K562 (cell line): Measurements from ENCODE around the gene LMCD1. TPM values are rescaled to one million over a fixed set of nuclear protein-coding genes. Genes with fewer than 3 reads are reported as not detected.

ENCODE experiments used
- ATAC-seq: fragments of 200-7000 bp; cut with Tn5 transposase; 3 replicates; pipeline ENCODE4 v1.9.1; 2020; ENCODE audit warnings: moderate library complexity
- BruUV-seq: library from RNA; stranded (reverse); fragments of 400-500 nt; replicated peaks from 2 replicates; lab custom pipeline; 2021; lab: Mats Ljungman, UMichigan
- CTCF ChIA-PET: fragments of 300-600 bp; formaldehyde crosslinking; extraction: SDS; loops from one replicate; lab custom pipeline; 2021; ENCODE audit warnings: low intra/inter-chr PET ratio; lab: Yijun Ruan, JAX
- POLR2A ChIA-PET: fragments of 300-600, 350-650 bp; sonication (Branson Sonifier 250); formaldehyde crosslinking; extraction: SDS; loops from one replicate; lab custom pipeline; 2021; ENCODE audit warnings: antibody characterized with exemption, inconsistent platforms; lab: Yijun Ruan, JAX
- DNase-seq, 4 experiments: peaks; one replicate each; pipeline versions ENCODE4 v3.0.0 to v3.0.0-alpha.2; 2011 to 2018; ENCODE audit warnings: low spot score in 3 of 4, mixed read lengths in 3 of 4; ENCODE audit errors: extremely low read depth in 1 of 4
- FAIRE-seq: peaks from 2 replicates; lab custom pipeline; 2011; peaks lifted over from hg19 to GRCh38; lab: Jason Lieb, UNC
- H2AFZ ChIP-seq: 2 replicates; pipeline ENCODE4 v1.6.0; 2011; ENCODE audit warnings: low read depth, low read length, control low read depth, inconsistent platforms
- H3K27ac ChIP-seq: fragments of 200-600 bp; 3 replicates; pipeline ENCODE4 v1.8.0; 2011; ENCODE audit warnings: low read depth, mild to moderate bottlenecking, control low read depth, inconsistent platforms, low read length, moderate library complexity, mixed read lengths; ENCODE audit errors: extremely low read depth
- H3K27me3 ChIP-seq, 2 experiments: fragments of 300-600 bp in 1 of 2; 2 replicates in 1 of 2; 3 replicates in 1 of 2; pipeline versions ENCODE4 v1.6.0 to v1.8.0; 2011; ENCODE audit warnings: inconsistent platforms in 2 of 2, low read length in 2 of 2, mild to moderate bottlenecking in 1 of 2, mixed read lengths in 1 of 2, moderate library complexity in 1 of 2; ENCODE audit not compliant: control insufficient read depth in 2 of 2, insufficient read depth in 2 of 2
- H3K36me3 ChIP-seq: fragments of 300-600 bp; 3 replicates; pipeline ENCODE4 v1.8.0; 2011; ENCODE audit warnings: mild to moderate bottlenecking, low read length, inconsistent platforms; ENCODE audit not compliant: control insufficient read depth, insufficient read depth
- H3K4me1 ChIP-seq, 2 experiments: fragments of 200-600 bp in 1 of 2; replicated peaks in 1 of 2; 2 replicates in 1 of 2; 3 replicates in 1 of 2; pipeline versions ENCODE4 v1.5.1 to v1.8.0; 2011; ENCODE audit warnings: inconsistent platforms in 2 of 2, low read length in 2 of 2, mild to moderate bottlenecking in 1 of 2, mixed read lengths in 1 of 2, moderate library complexity in 1 of 2; ENCODE audit not compliant: control insufficient read depth in 2 of 2, insufficient read depth in 2 of 2
- H3K4me2 ChIP-seq: 2 replicates; pipeline ENCODE4 v1.6.1; 2011; ENCODE audit warnings: low read length, control low read depth, inconsistent platforms, mixed read lengths; ENCODE audit not compliant: insufficient read depth
- H3K4me3 ChIP-seq: fragments of 200-600 bp; sonication (generic), shearing (Covaris generic); 2 replicates; pipeline ENCODE4 v1.5.1; 2016; ENCODE audit warnings: control low read depth, inconsistent platforms
- H3K79me2 ChIP-seq: fragments of 200-600 bp; 3 replicates; pipeline ENCODE4 v1.8.0; 2011; ENCODE audit warnings: low read length, inconsistent platforms; ENCODE audit not compliant: control insufficient read depth, insufficient read depth
- H3K9ac ChIP-seq, 2 experiments: 2 replicates each; pipeline versions ENCODE4 v1.6.0 to v1.6.1; 2011; ENCODE audit warnings: low read depth in 2 of 2, low read length in 2 of 2, control low read depth in 1 of 2, inconsistent platforms in 1 of 2, mild to moderate bottlenecking in 1 of 2, mixed read lengths in 1 of 2; ENCODE audit not compliant: insufficient read depth in 1 of 2
- H3K9me1 ChIP-seq: one replicate; pipeline ENCODE4 v1.6.0; 2011; ENCODE audit warnings: inconsistent platforms, mild to moderate bottlenecking, low read length, moderate library complexity; ENCODE audit not compliant: control insufficient read depth, insufficient read depth
- H3K9me3 ChIP-seq: replicated peaks from 2 replicates; pipeline ENCODE4 v1.5.1; 2011; ENCODE audit warnings: low read depth, low read length, inconsistent platforms; ENCODE audit not compliant: control insufficient read depth, insufficient read depth
- H4K20me1 ChIP-seq: replicated peaks from 2 replicates; pipeline ENCODE4 v1.6.1; 2011; ENCODE audit warnings: low read length, inconsistent platforms, mixed read lengths; ENCODE audit not compliant: control insufficient read depth, insufficient read depth
- CBX1 ChIP-seq: sonication (generic); IDR thresholded peaks from 2 replicates; pipeline ENCODE4 v1.6.1; 2016; ENCODE audit warnings: antibody characterized with exemption, low read depth, mild to moderate bottlenecking
- CBX8 ChIP-seq: fragments of 200-600 bp; sonication (generic); IDR thresholded peaks from 2 replicates; pipeline ENCODE4 v1.6.1; 2012; ENCODE audit warnings: borderline replicate concordance, mixed run types, low read depth, mild to moderate bottlenecking, moderate library complexity, mixed read lengths, low read length, control low read depth, inconsistent platforms; ENCODE audit not compliant: poor library complexity, severe bottlenecking; ENCODE audit errors: extremely low read depth
- JUN ChIP-seq, 2 experiments: sonication (generic) in 1 of 2; formaldehyde crosslinking in 1 of 2; IDR thresholded peaks; 2 replicates each; pipeline versions ENCODE4 v1.6.1 to v1.8.0; 2012 to 2022; ENCODE audit warnings: borderline replicate concordance in 2 of 2, mild to moderate bottlenecking in 2 of 2, improper control_type of control experiment in 1 of 2, low read depth in 1 of 2, low read length in 1 of 2, missing genetic modification reagents in 1 of 2
- KDM1A ChIP-seq, 2 experiments: fragments of 450-650 bp; IDR thresholded peaks; 2 replicates each; pipeline ENCODE4 v1.6.1; 2016; ENCODE audit warnings: mild to moderate bottlenecking in 2 of 2
- MAFG ChIP-seq: fragments of 450-650 bp; conservative IDR thresholded peaks from 2 replicates; pipeline ENCODE4 v1.6.1; 2016; ENCODE audit warnings: missing genetic modification characterization, missing compliant biosample characterization
- MCM2 ChIP-seq: fragments of 450-650 bp; IDR thresholded peaks from 2 replicates; pipeline ENCODE4 v1.6.1; 2017; ENCODE audit warnings: low read depth, mild to moderate bottlenecking
- NFYB ChIP-seq: IDR thresholded peaks from 2 replicates; pipeline ENCODE4 v1.6.1; 2011; ENCODE audit warnings: mild to moderate bottlenecking, moderate library complexity; ENCODE audit not compliant: insufficient read length; ENCODE audit errors: extremely low read depth
- SP1 ChIP-seq: sonication (generic); formaldehyde crosslinking; IDR thresholded peaks from 2 replicates; pipeline ENCODE4 v1.8.1; 2022; ENCODE audit warnings: mild to moderate bottlenecking, missing genetic modification reagents
- ZFP1 ChIP-seq: fragments of 450-650 bp; formaldehyde crosslinking; IDR thresholded peaks from 2 replicates; pipeline ENCODE4 v1.4.0; 2020; ENCODE audit warnings: mild to moderate bottlenecking, mixed read lengths
- ZNF174 ChIP-seq: fragments of 250-450 bp; sonication (Bioruptor Pico); IDR thresholded peaks from 2 replicates; pipeline ENCODE4 v1.4.0; 2020; ENCODE audit warnings: mild to moderate bottlenecking
- WGBS: fragments of 100-300 bp; shearing (Covaris generic); methylation state at CpG from one replicate; pipeline ENCODE4 v1.1.6; 2016; ENCODE audit warnings: low coverage, mixed read lengths; ENCODE audit not compliant: insufficient coverage; ENCODE audit errors: missing lambda C conversion rate; 5-methylcytosine and 5-hydroxymethylcytosine counted together
- in situ Hi-C: fragments of 300-500 bp; cut with MboI; formaldehyde crosslinking; loops from 4 replicates; pipeline ENCODE4 v1.15.0; 2018; ENCODE audit warnings: inconsistent platforms, mixed read lengths
- intact Hi-C: fragments of 100-400 bp; cut with micrococcal nuclease; formaldehyde crosslinking; loops from 2 replicates; pipeline ENCODE4 v1.14.2; 2022
- polyA plus RNA-seq, 8 experiments: library from polyadenylated mRNA; depleted of rRNA in 4 of 8; stranded (reverse) in 5 of 8; unstranded in 3 of 8; fragments of >200 nt; fragmentation: Nextera tagmentation in 2 of 8; fragmentation: Illumina TruSeq in 1 of 8; extraction: Ambion mirVana in 2 of 8; extraction: Trizol in 1 of 8; gene quantifications; 2 replicates each; pipeline versions ENCODE4 v1.2.1 to v1.2.3, GENCODE V29; 2011 to 2014; ENCODE audit warnings: inconsistent platforms in 1 of 8, missing spikeins in 1 of 8
- total RNA-seq, 7 experiments: library from RNA; depleted of rRNA in 6 of 7; stranded (reverse); fragments of >200 nt in 6 of 7; fragmentation: Illumina TruSeq in 2 of 7; extraction: Trizol in 2 of 7; gene quantifications; 2 replicates each; pipeline versions ENCODE4 v1.2.1 to v1.2.3, GENCODE V29; 2011 to 2021; ENCODE audit warnings: low replicate concordance in 1 of 7

Gene LMCD1
- total and polyA plus RNA-seq, 9 of the 15 experiments (the other 6 are each of a cell fraction or from before 2014, with no cell fraction given) = 0.60 TPM; not detected in 8

DNA sequence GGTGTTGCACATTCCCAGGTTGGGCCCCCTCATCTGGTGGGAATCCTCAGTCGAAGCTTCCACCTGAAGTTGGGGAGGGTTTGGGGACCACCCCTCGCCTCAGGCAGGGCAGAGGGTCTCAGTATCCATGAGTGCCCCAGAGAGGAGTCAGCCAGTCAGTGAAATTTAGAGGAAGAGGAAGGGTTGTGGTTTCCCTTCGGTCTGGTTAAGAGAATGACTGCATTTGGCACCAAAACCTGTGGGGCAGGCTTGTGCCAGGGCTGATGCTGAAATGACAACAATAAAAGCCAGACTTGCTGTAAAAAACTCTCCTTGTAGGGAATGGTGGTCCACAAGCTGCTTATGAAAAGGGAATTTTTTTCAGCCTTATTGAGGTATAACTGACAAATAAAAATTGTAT, 22.6 kb downstream of the LMCD1 start:
- Histone ChIP-seq H4K20me1 (no peaks in the 10 kb centered on the region), H3K79me2 (no peaks in the 10 kb centered on the region), H3K9me1 (no peaks in the 10 kb centered on the region), H3K27ac (no peak overlapping the region), H3K9me3 (no peaks in the 10 kb centered on the region), H2AFZ (no peak overlapping the region), H3K36me3 (no peaks in the 10 kb centered on the region), H3K4me2 (no peak overlapping the region), H3K4me1 (no peaks in the 10 kb centered on the region), H3K4me3 (no peak overlapping the region), H3K9ac (no peak overlapping the region), H3K27me3 (no peaks in the 10 kb centered on the region)
- no TSS peak for BruUV-seq
- WGBS = 0% methylated on average over 3 of the region's 3 CpGs
- DNase-seq = no peak
- ChIA-PET CTCF (interaction anchor here (0.6 kb wide), 1 partner anchor 45 kb away, joined by 8 read pairs; no protein-coding TSS in a partner anchor), POLR2A (no interaction called here)
- no peak for FAIRE-seq
- no peak for ATAC-seq
- TF ChIP-seq ZFP1 (CRISPR knock-in tag) (no peak), NFYB (no peak), KDM1A (IDR thresholded peaks at IDR 0.05) (no peak), JUN (IDR thresholded peaks at IDR 0.05; ENCODE audit: borderline replicate concordance, low read depth, low read length) (no peak), JUN (CRISPR knock-in tag; IDR thresholded peaks at IDR 0.05; ENCODE audit: borderline replicate concordance) (no peak), ZNF174 (CRISPR knock-in tag) (no peak), CBX1 (no peak), MCM2 (no peak), CBX8 (no peak), SP1 (CRISPR knock-in tag) (no peak), MAFG (no peak)
- intact Hi-C loops = no loop called here
- in situ Hi-C loops = no loop called here
